HG02885 (cell line): ENCODE measurements around the gene ZNF181.
"Not testable (repeated sequence)": the region's sequence is repeated elsewhere in the genome, so short reads cannot be mapped to it uniquely, and the experiment has no call there.

Experiments
- ATAC-seq: cut with Tn5 transposase; IDR thresholded peaks from one replicate; pipeline ENCODE4 v1.9.1; 2021; ENCODE audit warnings: mild to moderate bottlenecking; ENCODE audit not compliant: unreplicated experiment, poor library complexity

ZNF181 gene

DNA sequence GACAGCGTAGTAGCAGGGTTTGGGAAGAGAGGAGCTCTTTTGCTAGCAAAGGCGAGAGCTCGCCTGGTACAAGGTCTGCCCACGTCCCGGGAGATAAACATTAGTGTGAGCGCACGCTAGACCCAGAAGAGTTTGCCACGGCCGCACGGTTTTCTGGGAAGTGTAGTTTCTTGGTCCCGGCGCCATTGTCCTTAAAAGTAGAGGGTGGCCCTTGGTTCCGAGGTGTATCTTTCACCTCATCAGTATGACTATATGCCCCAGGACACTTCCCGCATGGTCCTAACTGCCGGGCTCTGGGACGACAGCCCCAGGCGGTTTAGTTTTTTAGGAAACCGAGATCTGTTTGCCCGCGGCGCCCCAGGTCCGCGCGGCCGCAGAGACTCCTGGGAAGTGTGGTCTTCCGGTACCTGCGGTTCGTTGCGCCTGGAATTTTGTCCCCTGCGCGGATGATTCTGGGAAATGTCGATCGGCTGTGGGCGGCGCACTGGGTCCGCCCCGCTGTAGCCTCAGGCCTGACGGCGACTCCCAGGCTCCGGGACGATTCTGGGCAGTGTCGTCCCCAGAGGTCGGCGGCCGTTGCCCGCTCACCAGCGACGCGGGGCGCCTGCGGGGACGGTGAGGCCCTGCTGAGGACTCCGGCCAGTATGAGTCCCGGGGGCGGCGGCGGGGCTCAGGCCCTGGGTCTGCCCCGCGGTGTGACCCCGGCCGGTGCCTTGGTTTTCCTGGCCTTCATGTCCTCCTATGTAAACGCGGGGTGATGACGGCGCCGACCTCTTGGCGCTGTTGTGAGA, at the start of gene ZNF181:
Gene ZNF181 (plus strand): TSS at position 498 of the 791 bp plus-strand sequence. CDS start 795 bp downstream, outside the sequence.
- ATAC-seq, result peak; percentile 80

DNA sequence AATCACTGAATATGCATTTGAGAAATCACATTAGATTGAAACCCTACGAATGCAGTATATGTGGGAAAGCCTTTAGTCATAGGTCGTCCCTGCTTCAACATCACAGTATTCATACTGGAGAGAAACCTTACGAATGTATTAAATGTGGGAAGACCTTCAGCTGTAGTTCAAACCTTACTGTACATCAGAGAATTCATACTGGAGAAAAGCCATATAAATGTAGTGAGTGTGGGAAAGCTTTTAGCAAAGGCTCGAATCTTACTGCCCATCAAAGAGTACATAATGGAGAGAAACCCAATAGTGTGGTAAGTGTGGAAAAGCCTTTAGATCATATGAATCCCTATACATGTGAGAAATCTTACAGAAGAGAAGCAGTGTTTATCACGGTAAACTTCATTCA, 48.8 kb upstream of the ZNF181 start:
- ATAC-seq, result not testable (repeated sequence)

DNA sequence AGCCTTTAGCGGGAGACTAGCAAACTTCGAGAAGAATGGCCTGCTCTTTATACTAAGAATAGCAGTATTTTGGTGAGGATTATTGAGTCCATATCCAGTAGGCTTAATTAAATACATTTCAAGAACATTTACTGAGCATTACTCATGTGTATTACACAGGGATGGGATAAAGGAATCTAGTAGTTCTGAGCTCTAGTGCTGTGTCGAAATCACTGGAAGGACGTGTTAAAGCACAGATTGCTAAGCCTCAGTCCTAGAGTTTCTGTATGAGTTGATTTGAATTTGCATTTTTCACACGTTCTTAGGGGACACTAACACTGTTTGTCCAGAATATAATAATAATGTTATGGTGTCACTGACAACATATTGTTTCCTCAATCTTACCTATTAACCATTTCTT, 47.6 kb upstream of the ZNF181 start:
- no peak for ATAC-seq

DNA sequence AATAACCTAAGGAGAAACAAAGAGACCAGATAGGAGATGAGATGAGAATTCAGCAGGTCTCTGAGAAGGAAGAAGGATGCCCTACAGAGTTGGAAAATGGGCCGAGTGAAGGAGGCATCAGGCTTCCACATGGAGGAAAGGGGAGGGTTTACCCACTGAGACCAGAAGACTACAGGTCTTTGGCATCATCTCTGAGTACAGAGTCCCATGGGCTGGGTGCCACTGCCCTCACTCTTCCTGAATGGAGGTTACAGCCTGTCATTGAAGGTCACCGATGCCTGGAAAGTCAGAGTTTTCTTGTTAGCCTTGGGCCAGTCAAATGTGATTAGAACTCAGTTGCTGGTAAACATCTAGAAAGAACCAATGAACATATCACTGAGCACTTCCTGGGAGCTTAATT, 46.7 kb upstream of the ZNF181 start:
- no peak for ATAC-seq

DNA sequence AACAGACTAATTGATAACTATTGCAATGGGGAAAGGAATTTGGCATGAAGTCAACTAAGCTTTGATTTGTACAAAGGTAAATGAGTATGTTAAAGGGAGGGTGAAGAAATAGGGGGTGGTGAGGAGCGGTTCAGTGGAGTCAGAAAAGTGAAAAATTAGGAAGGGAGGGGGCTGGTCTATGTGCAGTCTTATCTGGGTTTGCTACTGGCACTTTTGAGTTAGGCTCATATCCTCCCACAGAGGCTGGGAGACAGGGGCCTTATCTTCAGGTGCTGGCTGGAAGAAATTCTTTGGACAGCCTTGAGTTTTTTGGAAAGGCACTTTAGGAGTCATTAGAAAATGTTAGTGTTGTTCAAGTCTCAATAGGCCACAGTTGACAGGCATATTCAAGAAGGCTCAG, 45.5 kb upstream of the ZNF181 start:
- ATAC-seq, result no peak

DNA sequence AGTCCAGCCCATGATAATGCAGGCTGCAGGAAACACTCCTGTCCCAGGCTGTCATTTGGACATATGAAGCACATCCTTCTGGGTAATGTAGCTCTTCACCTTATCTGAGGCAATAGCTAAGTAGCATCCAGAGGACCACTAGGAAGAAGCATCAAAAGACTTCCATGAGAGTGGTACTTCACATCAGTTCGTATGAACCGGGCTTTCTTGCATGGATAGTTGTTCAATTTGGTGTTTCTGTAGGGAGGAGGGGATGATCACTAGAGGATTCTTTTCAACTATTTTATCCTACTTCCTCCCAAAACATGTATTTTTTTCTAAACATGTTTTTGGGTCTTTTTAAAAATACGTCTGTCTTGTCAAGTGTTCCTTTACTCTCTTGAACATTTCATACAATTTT, 43.7 kb upstream of the ZNF181 start:
- ATAC-seq, result no peak

DNA sequence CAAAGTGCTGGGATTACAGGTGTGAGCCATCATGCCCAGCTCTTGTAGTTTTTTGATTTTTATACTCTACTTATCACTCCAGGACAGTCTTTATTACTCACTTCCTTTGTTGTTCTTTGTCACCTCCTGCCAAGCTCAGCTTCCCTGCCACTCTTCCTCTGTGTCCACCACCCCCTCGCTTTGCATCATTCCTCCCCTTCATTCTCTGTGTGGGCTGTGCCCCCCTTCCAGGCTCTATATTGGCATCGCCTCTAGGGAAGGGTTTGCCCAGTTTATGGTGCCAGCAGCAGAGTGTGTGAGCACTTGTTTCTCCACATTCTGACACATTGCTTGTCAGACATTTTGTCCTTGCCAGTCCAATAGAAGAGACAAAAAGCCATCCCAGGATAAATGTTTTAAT, 41.5 kb upstream of the ZNF181 start:
- no peak for ATAC-seq

DNA sequence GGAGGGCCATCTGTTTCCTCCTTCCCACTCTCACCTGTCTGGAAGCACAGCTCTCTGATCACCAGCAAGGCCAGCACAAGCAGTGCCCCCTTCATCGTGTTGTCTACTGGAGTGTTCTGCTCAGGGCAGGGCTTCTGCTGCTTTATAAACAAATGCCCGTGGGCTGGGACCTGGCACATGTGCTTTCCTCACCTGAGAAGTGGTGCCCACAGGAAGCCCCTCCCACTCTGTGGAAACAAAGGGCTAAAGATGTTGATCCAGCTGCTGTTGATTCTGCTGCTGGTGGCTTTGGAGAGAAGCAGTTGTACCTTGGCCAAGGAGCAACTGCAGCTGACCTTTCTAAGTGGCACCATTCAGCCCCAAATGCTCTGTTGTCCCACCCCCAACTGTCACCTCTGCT, 26.4 kb upstream of the ZNF181 start:
- no peak for ATAC-seq

DNA sequence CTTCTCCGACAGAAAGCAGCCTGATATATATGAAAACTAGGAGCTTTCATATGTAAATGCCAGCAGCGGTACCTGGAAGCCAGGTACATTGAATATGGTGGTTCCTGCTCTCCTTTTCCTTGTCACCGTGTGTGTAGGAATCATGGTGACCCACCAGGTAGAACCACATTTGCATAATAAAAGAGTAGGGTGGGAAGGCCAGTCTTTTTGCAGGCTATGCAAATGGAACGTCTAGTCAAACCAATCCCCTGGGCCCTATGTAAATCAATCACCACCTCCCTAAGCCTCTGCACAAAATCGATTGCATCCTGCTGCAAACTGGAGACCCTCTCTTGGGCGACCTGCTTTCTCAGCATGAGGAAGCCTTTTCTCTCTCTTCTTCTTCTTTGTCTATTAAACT, 22.2 kb upstream of the ZNF181 start:
- ATAC-seq, result no peak

DNA sequence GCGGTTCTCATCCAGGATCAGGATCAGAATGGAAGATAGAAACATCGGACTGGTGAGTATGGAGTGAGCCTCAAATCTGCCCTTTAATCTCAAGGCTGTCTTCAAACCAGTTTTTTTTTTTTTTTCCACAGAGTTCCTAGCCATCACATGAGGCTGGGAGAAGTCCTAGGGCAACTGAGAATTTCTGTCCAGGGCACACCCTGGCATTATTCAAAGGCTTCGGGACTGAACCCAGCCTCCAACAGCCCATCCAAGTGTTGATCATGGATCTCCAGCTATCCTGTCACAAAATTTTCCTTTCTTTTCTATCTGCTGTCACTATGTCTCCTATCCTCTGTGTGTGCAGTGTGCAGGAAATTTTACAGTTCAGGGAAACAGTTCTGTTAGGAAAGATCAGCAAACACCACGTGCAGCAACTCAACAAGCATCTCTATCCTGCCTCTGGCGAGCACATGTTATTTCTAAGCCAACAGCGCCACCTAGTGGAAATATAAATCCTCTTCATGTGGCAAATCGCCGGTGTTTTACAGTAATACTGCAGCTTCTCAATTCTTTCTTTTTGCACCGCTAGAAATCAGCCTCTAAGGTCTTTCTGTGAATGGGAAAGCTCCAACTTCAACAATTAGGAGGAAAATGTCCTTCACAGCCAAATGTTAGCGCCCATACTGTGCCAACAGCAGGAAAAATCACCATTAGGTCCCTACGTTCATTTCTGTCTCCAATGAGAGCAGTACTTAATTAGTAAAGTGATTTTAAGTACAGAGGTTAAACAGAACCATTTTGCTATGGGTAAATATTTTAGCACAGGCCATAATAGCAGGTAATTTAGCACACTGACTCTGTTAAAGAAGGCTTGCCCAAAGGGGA, 21.4 kb upstream of the ZNF181 start:
- no peak for ATAC-seq

DNA sequence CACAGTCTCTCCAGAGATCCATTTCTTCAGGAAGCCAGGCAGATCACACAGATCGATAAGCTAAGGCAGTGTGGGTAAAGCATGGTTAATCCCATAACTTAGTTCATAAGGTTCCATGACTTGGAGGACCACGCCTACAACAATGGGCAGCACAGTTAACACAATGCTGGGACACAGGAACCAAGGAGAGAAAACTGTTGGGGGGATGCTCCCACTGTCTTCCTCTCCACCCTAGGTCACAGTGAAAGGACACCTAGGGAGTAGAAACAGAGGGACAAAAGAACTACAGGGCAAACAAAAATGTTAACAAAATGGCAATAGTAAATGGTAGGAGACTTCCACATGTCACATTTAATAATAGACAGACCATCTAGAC, 20.8 kb upstream of the ZNF181 start:
- no peak for ATAC-seq

DNA sequence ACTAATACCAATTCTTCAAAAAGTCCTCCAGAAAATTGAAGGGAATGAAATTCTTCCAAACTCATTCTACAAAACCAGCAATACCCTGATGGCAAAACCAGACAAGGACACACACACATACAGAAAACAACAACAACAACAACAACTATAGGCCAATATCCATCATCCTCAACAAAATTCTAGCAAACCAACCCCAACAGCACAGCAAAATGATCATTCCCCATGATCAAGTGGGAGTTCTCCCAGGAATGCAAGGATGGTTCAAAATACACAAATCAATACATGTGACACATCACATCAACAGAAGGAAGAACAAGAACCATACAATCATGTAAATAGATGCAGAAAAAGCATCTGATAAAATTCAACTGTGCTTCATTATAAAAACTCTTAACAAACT, 18.7 kb upstream of the ZNF181 start:
- ATAC-seq, result no peak

DNA sequence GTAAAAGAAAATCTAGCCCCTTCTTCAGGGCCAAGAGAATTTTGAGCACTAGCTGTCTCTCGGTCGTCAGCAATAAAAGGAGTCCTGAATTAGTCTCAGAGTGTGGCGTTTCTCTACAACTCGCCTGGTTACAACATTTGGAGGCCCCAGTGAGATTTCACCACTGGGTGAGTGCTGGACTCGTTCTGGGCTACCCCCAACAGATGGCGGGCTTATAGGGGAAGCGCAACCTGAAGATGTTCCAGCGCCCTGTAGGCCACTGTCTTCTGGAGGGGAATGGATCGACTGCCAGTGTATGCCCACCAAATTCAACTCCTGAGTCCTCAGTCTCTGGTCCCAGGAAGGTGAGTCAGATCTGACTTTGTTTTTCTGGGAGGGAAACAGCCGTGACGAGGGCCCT, 11.7 kb upstream of the ZNF181 start:
- no peak for ATAC-seq

DNA sequence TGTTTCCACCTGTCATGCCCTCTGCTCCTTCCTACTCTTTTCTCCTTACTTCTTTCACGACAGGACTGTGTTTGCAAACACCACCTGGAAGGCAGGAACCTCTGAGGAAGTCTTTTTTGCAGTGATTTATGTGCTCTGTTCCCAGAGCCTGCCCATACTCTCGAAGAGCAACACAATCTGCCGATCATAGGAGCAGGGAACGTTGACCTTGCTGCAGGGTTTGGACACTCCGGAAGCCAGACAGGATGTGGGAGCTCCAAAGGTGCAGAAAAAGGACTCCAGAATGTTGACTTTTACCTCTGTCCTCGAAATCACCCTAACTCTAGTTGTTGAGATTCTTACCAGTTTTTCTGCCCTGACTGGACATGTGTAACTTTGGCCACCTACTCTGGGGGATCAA, 8.6 kb upstream of the ZNF181 start:
- no peak for ATAC-seq

DNA sequence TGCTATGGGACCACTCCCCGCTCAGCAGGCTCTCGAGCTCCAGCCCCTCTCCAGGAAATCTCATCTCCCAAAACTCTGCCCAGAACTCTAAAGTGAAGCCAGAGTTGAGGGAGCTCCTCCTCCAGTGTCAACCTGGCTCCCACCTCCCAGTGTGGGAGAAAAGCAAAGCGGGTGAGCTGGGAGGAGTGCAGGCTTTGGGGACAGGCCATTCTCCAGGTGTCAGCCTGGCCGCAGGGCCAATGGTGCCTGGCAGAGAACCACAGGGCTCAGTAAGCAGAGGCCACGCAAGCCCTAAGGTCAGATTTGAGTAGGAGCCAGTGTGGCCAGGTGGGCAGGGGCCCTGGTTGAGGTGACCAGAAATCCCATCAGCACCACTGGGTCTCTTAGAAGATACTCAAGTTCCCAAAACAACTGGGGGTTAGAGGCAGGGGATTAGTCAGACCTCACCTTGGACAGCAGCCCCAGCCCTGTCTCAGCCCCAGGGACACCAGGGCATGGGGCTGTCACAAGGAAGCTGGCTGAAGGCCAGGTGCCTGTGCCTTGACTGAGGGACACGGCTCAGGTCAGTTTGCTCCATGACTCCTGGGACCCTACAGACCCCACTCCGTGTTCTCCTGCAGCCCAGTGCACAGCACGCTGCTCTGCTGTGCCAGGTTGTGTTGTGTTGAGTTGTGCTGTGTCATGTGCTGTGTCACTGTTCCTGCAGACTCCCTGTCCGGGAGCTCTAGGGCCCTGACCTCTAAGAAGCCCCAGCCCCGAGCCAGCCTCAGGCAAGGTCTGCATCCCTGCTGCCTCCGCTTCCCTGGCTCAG, 2.8 kb upstream of the ZNF181 start:
- no peak for ATAC-seq

DNA sequence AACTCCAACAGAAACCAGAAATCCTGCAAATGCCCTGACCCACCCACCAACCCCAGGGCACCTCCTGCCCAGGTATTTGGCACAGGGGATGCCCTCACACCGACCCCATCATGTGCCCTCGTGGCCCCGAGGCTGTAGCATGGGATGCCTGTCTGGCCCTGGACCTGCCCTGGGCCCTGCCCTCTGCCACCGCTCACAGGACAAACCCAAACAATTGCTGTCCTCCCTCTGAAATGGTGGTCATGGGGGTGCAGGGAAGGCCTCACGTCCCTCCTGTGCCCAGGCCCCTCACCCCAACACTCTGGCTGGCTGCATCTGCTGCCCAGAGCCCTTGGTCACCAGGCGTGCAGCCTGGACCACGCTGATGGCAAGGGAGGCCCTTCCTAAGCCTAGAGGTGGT, 2.1 kb upstream of the ZNF181 start:
- no peak for ATAC-seq

DNA sequence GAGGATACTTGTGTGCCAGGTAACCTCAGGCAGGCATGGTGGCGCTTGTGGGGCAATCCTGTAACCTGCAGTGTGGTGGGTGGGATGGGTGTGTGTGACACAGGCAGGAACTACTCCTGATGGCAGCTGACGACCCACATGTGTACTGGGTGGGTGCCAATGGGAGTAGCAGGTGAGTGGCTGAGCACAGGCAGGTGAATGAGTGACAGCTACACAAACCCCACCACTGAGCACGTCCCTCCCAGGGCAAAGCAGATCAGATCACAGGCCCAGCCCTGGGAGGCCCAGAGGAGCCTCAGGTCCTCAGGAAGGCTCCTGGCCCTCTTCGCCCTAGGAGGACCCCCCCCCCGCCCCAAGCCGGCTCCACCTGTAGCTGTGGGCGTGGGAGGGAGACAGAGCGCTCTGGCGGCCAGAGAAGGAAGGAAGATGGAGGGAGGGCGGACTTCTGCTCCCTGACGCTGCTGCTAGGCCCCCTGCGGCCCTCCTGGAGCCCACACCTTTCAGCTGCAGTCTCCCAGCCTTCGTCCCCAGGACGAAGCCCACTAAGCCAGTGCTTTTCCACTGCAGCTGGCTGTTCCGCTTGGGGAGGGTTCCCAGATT, 1.3 kb upstream of the ZNF181 start:
- no peak for ATAC-seq

DNA sequence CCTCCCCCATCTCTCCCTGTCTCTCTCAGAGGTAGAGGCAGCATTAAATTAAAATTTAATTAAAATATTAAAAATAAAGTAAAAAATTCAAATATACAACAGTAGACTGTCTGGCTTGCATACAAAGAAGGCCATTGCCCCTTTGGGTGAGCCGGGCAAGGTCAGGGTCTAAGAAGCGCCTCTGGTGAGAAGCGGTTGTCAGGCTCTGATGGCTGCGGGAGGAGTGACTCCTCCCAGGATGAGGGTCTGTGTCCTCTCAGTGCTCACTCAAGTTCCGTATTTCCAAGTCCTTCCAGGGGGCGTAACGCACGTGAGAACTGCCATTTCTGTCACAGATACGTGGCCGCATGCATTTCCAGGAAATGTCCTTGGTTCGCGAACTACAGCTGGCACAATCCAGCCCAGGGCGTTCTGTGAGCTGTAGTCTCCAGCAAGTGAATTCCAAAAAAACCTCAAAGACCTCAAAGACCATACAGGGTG, 737 bp upstream of the ZNF181 start:
- ATAC-seq, result peak; percentile 16

DNA sequence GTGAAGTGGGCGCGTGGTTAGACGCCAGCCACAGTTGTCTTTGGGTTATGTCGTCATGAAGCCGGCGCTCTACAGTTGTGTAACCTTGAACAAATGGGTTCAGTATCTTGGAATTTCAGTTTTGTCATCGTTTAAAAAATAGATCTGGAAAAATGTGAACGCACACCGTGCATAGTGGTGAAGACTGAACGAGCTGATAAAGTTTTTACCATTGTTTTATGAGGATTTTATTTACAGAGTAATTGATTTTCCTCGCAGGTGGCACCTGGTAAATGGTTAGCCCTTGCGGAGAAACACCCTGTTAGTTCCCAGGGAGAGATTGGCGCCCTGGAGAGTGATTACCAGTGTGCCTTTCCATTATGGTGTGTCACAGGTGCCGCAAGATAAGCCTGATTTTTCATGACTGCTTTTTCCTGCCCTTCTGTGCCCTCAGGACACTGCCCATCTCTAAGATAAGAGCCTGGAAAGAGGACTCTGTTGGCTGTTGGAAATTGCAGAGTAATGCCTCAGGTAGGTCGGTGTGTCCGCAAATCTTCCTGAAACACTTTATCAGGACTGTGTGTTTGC, 577 bp downstream of the ZNF181 start:
- no peak for ATAC-seq
